Measurements from ENCODE around the gene RBM20.
A peak's percentile ranks its signal among the peaks of the same experiment; 100 is the strongest.
"Not testable (repeated sequence)": the region's sequence is repeated elsewhere in the genome, so short reads cannot be mapped to it uniquely, and the experiment has no call there.

The RBM20 gene

GRCh38 chr10:110764793-110765512 is 120.8 kb downstream of the RBM20 start:
- DNase-seq (ENCODE audit: low spot score) = no peak

GRCh38 chr10:110765513-110766319 is 121.6 kb downstream of the RBM20 start:
- DNase-seq (ENCODE audit: low spot score) = no peak

DNA sequence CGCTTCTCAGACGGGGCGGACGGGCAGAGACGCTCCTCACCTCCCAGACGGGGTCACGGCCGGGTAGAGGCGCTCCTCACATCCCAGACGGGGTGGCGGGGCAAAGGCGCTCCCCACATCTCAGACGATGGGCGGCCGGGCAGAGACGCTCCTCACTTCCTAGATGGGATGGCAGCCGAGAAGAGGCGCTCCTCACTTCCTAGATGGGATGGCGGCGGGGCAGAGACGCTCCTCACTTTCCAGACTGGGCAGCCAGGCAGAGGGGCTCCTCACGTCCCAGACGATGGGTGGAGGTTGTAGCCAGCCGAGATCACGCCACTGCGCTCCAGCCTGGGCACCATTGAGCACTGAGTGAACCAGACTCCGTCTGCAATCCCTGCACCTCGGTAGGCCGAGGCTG is 123.5 kb downstream of the RBM20 start:
- DNase-seq (ENCODE audit: low spot score) = not testable (repeated sequence)

DNA sequence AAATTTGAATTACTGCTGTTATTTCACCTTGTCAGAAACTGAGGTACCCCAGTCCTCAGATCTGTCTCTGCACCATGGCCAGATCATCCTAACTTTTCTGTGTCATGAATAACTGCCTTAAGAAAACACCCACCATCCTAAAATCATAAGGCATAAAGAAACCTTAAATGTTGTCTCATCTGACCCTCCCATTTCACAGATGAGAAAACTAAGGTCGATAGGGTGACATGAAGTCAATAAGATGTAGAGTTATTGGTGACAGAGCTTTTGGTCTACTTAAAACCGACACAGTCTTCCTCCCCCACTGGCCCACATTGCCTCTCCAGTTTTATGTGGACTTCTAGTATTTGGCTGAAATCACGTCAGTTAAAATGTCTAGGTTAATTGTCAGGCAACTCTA is 126.1 kb downstream of the RBM20 start:
- DNase-seq (ENCODE audit: low spot score) = no peak

DNA sequence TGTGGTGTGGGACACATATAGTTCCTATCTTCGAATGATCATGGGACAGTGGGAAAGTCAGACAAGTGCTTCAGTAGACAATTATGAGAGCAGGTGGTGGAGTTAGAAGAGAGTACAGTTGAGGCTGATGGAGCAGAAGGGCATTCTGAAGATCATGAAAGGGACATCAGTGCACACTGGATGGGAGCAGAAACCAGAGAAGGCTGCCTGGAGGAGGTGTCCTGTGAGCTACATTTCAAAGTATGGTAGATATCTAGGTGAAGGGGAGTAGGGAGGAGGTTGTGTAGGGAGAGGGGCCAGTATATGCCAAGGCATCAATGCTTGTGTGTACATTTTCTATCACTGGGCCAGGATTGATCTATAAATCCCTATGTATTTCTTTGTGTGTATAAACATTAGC is 127.3 kb downstream of the RBM20 start:
- DNase-seq (ENCODE audit: low spot score) = no peak

- DNase-seq (ENCODE audit: low spot score) = no peak
Measured at GRCh38 chr10:110771991-110772390, 127.9 kb downstream of the RBM20 start.

- DNase-seq (ENCODE audit: low spot score) = no peak
Measured at GRCh38 chr10:110772454-110773025, 128.4 kb downstream of the RBM20 start.

- no peak for DNase-seq (ENCODE audit: low spot score)
Measured at GRCh38 chr10:110773693-110774068, 129.5 kb downstream of the RBM20 start.

DNA sequence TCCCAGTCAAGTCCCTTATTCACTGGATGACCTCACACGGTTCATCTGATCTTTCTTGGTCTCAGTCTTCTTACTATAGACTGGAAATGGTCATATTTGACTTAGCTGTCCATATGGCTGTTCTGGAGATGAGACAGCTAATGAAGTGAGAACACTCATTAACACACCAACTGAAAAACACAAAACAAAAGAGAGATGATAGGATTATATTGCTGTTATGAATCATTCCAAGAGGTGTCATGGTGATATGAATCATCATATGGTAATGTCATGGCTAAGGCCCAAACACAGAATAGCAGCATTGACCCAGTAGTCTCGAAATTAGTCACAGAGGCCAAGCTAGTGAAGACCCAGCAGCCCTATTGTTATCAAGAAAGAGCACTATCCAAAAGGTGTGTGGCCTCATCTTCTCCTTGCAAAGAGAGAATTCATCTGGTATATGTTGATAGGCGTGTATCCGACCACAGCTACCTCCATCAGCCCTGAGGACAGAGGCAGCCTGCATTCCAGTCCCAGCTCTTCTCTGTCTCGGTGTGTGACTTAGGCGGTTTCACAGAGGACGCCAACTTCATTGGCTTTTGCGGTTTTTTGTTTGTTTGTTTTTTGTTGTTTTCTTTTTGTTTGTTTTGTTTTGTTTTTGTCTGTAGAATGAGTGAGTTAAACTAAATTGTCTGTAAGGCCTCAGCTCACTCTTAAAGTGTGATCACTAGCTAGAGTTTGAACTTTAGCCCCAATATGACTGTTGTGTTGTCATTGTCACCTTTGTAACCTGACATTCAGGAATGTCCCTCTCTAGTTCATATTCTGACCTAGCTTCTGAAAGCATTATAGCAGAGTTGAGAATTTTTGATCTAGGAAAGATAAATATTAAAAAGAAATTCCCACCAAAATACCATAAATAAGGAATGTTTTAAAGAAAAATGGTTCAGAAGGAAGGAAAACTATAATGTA is 130.2 kb downstream of the RBM20 start:
- DNase-seq (ENCODE audit: low spot score) = no peak

DNA sequence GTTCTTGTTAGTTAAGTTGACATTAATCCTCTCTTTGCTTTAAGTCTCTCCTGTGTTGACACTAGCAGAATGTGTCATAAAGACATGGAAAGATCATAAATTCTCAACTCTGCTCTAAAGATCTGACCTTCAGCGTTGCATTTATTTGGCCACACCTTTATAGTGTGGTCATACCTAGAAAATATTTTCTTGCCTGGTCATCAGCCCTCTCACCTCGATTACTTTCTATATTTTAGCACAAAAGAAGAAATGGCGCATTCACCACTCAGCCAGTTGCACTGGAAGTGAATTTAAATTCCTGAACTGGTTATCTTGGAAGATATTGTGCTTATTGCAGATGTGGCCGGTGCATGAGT is 130.9 kb downstream of the RBM20 start:
- DNase-seq (ENCODE audit: low spot score) = no peak

- no peak for DNase-seq (ENCODE audit: low spot score)
Measured at GRCh38 chr10:110775406-110775805, 131.3 kb downstream of the RBM20 start.

DNA sequence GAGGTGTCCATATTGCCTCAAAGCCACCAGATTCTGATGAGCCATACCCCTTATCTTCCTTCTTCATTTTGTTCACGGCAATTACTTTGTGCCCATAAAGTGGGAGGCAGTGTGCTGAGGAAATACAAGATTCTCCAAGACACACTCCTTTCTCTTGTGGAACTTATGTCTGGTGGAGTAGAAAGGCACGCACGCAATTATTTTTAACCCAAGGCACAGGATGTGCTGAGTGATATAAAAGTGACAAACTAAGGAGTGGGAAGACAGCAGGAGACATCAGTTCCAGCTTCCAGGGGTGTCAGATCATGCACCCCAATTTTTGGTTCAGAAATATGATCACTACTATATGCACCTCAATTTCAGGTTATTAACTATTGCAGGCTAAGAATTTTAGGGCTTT is 132.9 kb downstream of the RBM20 start:
- DNase-seq (ENCODE audit: low spot score) = no peak

- DNase-seq (ENCODE audit: low spot score) = no peak
Measured at GRCh38 chr10:110777661-110778060, 133.5 kb downstream of the RBM20 start.

DNA sequence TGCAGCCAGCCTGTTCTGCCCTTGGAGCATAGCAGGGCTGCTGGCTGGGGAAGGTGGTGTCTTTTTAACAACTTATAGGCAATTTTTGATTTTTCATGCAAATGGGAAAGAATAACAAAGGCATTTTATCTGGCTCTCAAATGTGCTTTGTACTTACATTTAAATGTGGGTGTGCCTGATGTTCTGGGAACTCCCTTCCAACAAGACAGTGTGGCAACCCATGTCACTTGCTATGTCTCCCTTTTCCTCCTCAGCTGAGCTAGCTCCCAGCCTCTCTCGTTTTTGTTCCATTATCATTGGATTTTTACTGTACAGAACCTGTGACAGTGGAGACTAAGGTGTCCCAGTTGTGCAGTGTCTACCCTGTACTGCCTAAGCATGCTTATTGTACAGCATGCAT is 134.1 kb downstream of the RBM20 start:
- DNase-seq (ENCODE audit: low spot score) = no peak

DNA sequence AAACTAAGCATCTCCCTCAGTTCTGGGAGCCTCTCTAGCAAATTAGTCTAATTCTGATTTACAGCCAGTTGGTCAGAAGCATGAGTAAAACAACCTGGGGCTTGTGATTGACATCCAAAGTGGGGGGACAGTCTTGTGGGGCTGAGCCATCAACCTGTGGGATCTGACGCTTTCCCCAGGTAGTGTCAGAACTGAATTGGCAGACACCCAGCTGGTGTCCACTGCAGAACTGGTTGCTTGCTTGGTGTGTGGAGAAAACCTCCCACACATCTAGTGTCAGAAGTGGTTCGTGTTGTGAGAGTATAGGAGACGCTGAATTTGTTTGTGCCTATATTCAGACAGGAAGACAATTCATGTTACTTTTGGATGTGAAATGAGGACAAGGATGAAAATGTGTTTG is 135.4 kb downstream of the RBM20 start:
- peak; percentile 31 for DNase-seq (ENCODE audit: low spot score)

GRCh38 chr10:110780704-110781103 is 136.6 kb downstream of the RBM20 start:
- no peak for DNase-seq (ENCODE audit: low spot score)

DNA sequence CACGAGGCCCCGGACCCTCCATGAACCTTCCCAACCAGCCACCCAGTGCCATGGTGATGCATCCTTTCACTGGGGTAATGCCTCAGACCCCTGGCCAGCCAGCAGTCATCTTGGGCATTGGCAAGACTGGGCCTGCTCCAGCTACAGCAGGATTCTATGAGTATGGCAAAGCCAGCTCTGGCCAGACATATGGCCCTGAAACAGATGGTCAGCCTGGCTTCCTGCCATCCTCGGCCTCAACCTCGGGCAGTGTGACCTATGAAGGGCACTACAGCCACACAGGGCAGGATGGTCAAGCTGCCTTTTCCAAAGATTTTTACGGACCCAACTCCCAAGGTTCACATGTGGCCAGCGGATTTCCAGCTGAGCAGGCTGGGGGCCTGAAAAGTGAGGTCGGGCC is 137.0 kb downstream of the RBM20 start:
- DNase-seq (ENCODE audit: low spot score) = peak; percentile 91

- no peak for DNase-seq (ENCODE audit: low spot score)
Measured at GRCh38 chr10:110782616-110783015, 138.5 kb downstream of the RBM20 start.

DNA sequence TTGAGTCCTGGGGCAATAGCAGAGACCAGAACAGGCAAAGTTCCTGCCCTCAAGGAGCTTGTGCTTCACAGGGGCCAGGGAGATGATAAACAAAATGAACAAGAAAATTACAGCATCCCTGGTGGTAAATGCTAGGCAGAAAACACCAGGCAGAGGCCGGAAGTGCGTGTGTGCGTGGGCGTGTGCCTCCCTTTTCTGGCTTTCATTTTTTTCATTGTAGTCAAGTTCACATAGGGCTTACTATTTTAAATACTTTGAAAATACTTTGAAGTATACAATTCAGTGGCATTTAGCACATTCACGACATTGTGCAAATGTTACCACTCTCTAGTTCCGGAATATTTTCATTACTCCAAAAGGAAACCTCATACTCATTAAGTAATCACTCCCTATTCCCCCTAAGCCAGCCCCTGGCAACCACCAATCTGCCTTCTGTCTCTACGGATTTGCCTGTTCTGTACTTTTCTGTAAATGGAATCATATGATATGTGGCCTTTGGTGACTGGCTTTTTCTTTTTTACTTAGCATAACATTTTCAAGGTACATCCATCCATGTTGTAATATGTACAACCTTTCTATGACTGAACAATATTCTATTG is 139.5 kb downstream of the RBM20 start:
- DNase-seq (ENCODE audit: low spot score) = no peak

DNA sequence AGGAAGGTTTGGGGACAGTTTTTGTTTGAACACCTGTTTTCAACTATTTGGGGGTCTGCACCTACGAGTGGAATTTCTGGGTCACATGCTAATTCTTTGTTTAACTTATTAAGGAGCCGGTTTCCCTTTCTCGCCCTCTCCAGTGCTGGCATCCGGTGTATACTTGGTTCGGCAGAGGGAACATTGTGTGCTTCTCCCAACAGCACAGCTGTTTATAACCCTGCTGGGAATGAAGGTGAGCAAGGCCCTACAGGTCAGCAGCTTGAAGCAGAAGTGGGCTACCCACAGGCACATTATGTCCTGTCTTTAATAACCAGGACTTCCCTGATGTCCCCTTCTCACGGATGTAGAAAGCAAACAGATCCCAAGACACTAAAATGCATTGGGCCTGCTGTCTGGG is 140.1 kb downstream of the RBM20 start:
- DNase-seq (ENCODE audit: low spot score) = no peak

GRCh38 chr10:110786172-110786571 is 142.0 kb downstream of the RBM20 start:
- DNase-seq (ENCODE audit: low spot score) = no peak

Measured in cerebellar cortex (tissue), 1 donor.